HEK293 (cell line): ENCODE results near the gene KIF12.

ENCODE experiments used
- CTCF ChIA-PET: fragments of 350-600 bp; formaldehyde crosslinking; extraction: SDS; loops from one replicate; lab custom pipeline; 2021; ENCODE audit warnings: antibody characterized with exemption; lab: Yijun Ruan, JAX
- POLR2A ChIA-PET: fragments of 300-600 bp; formaldehyde crosslinking; extraction: SDS; loops from one replicate; lab custom pipeline; 2020; ENCODE audit warnings: antibody characterized with exemption, inconsistent platforms; lab: Yijun Ruan, JAX
- H3K27ac ChIP-seq: fragments of 200-500 bp; sonication (Bioruptor generic); 2 replicates; pipeline ENCODE4 v1.5.1; 2014; ENCODE audit warnings: low read depth, low read length, control low read depth, inconsistent platforms; ENCODE audit errors: extremely low read depth
- H3K36me3 ChIP-seq, 2 experiments: fragments of 200-500 bp in 1 of 2; sonication (Bioruptor generic) in 1 of 2; 1 replicate in 1 of 2; 2 replicates in 1 of 2; pipeline ENCODE4 v1.5.1; 2014 to 2017; ENCODE audit warnings: inconsistent platforms in 2 of 2, low read length in 2 of 2; ENCODE audit not compliant: control insufficient read depth in 2 of 2, insufficient read depth in 1 of 2
- H3K4me1 ChIP-seq: fragments of 200-500 bp; sonication (Bioruptor generic); 2 replicates; pipeline ENCODE4 v1.5.1; 2014; ENCODE audit warnings: mild to moderate bottlenecking, low read length, inconsistent platforms; ENCODE audit not compliant: control insufficient read depth, insufficient read depth
- H3K4me3 ChIP-seq: 2 replicates; pipeline ENCODE4 v1.5.1; 2011; ENCODE audit warnings: low read depth, mild to moderate bottlenecking, control low read depth, low read length, moderate library complexity
- H3K9me3 ChIP-seq: fragments of 200-500 bp; sonication (Bioruptor generic); 2 replicates; pipeline ENCODE4 v1.5.1; 2014; ENCODE audit warnings: low read depth, low read length, inconsistent platforms; ENCODE audit not compliant: control insufficient read depth, insufficient read depth
- IKZF3 ChIP-seq: fragments of 450-650 bp; IDR thresholded peaks from 2 replicates; pipeline ENCODE4 v1.5.0; 2018; ENCODE audit warnings: missing biosample characterization, mild to moderate bottlenecking, missing genetic modification characterization, moderate library complexity
- KLF10 ChIP-seq: fragments of 450-650 bp; IDR thresholded peaks from 2 replicates; pipeline ENCODE4 v1.5.1; 2018; ENCODE audit warnings: missing biosample characterization, mild to moderate bottlenecking, missing genetic modification characterization
- KLF9 ChIP-seq: fragments of 450-650 bp; formaldehyde crosslinking; IDR thresholded peaks from 2 replicates; pipeline ENCODE4 v1.5.1; 2016; ENCODE audit warnings: missing biosample characterization, missing genetic modification characterization, low read depth
- OSR2 ChIP-seq: fragments of 450-650 bp; formaldehyde crosslinking; IDR thresholded peaks from 2 replicates; pipeline ENCODE4 v1.5.1; 2016; ENCODE audit warnings: missing biosample characterization, missing genetic modification characterization
- PBX3 ChIP-seq: sonication (generic); formaldehyde crosslinking; IDR thresholded peaks from 2 replicates; pipeline ENCODE4 v1.8.1; 2022; ENCODE audit warnings: mild to moderate bottlenecking, moderate library complexity, missing genetic modification reagents
- PRDM2 ChIP-seq: fragments of 450-650 bp; formaldehyde crosslinking; IDR thresholded peaks from 2 replicates; pipeline ENCODE4 v1.5.1; 2016; ENCODE audit warnings: missing biosample characterization, missing genetic modification characterization, borderline replicate concordance
- REPIN1 ChIP-seq: fragments of 450-650 bp; formaldehyde crosslinking; IDR thresholded peaks from 2 replicates; pipeline ENCODE4 v1.5.1; 2017; ENCODE audit warnings: missing biosample characterization, missing genetic modification characterization, low read depth
- SCRT2 ChIP-seq: fragments of 450-650 bp; formaldehyde crosslinking; IDR thresholded peaks from 2 replicates; pipeline ENCODE4 v1.5.1; 2016; ENCODE audit warnings: missing biosample characterization, missing genetic modification characterization
- SP2 ChIP-seq: fragments of 450-650 bp; formaldehyde crosslinking; IDR thresholded peaks from 2 replicates; pipeline ENCODE4 v1.5.1; 2016; ENCODE audit warnings: missing biosample characterization, missing genetic modification characterization
- ZBTB48 ChIP-seq: fragments of 450-650 bp; formaldehyde crosslinking; IDR thresholded peaks from 2 replicates; pipeline ENCODE4 v1.5.1; 2016; ENCODE audit warnings: missing biosample characterization, missing genetic modification characterization
- ZFP37 ChIP-seq: fragments of 450-650 bp; formaldehyde crosslinking; IDR thresholded peaks from 2 replicates; pipeline ENCODE4 v1.5.1; 2016; ENCODE audit warnings: missing biosample characterization, missing genetic modification characterization
- ZNF112 ChIP-seq: fragments of 450-650 bp; formaldehyde crosslinking; IDR thresholded peaks from 2 replicates; pipeline ENCODE4 v1.5.0; 2017; ENCODE audit warnings: missing biosample characterization, missing genetic modification characterization
- ZNF133 ChIP-seq: fragments of 450-650 bp; formaldehyde crosslinking; IDR thresholded peaks from 2 replicates; pipeline ENCODE4 v1.5.1; 2016; ENCODE audit warnings: missing biosample characterization, missing genetic modification characterization
- ZNF175 ChIP-seq: fragments of 450-650 bp; formaldehyde crosslinking; IDR thresholded peaks from 2 replicates; pipeline ENCODE4 v1.5.1; 2016; ENCODE audit warnings: missing biosample characterization, missing genetic modification characterization
- ZNF214 ChIP-seq: fragments of 450-650 bp; formaldehyde crosslinking; IDR thresholded peaks from 2 replicates; pipeline ENCODE4 v1.5.1; 2017; ENCODE audit warnings: missing biosample characterization, mild to moderate bottlenecking, missing genetic modification characterization, borderline replicate concordance
- ZNF280D ChIP-seq: fragments of 450-650 bp; formaldehyde crosslinking; IDR thresholded peaks from 2 replicates; pipeline ENCODE4 v1.5.1; 2016; ENCODE audit warnings: missing biosample characterization, missing genetic modification characterization
- ZNF335 ChIP-seq: fragments of 450-650 bp; formaldehyde crosslinking; conservative IDR thresholded peaks from 2 replicates; pipeline ENCODE4 v1.5.1; 2016; ENCODE audit warnings: missing biosample characterization, missing genetic modification characterization
- ZNF394 ChIP-seq: fragments of 450-650 bp; formaldehyde crosslinking; IDR thresholded peaks from 2 replicates; pipeline ENCODE4 v1.5.1; 2016; ENCODE audit warnings: missing biosample characterization, missing genetic modification characterization, mild to moderate bottlenecking, moderate library complexity, borderline replicate concordance
- ZNF398 ChIP-seq: fragments of 450-650 bp; formaldehyde crosslinking; IDR thresholded peaks from 2 replicates; pipeline ENCODE4 v1.5.1; 2017; ENCODE audit warnings: missing biosample characterization, missing genetic modification characterization
- ZNF404 ChIP-seq: fragments of 450-650 bp; formaldehyde crosslinking; IDR thresholded peaks from 2 replicates; pipeline ENCODE4 v1.5.1; 2017; ENCODE audit warnings: missing biosample characterization, missing genetic modification characterization
- ZNF501 ChIP-seq: fragments of 450-650 bp; formaldehyde crosslinking; IDR thresholded peaks from 2 replicates; pipeline ENCODE4 v1.5.1; 2016; ENCODE audit warnings: missing biosample characterization, missing genetic modification characterization
- ZNF558 ChIP-seq: fragments of 450-650 bp; formaldehyde crosslinking; IDR thresholded peaks from 2 replicates; pipeline ENCODE4 v1.5.1; 2016; ENCODE audit warnings: missing biosample characterization, missing genetic modification characterization
- ZNF623 ChIP-seq: fragments of 450-650 bp; formaldehyde crosslinking; IDR thresholded peaks from 2 replicates; pipeline ENCODE4 v1.5.1; 2016; ENCODE audit warnings: missing biosample characterization, missing genetic modification characterization
- ZNF660 ChIP-seq: fragments of 450-650 bp; IDR thresholded peaks from 2 replicates; pipeline ENCODE4 v1.5.1; 2018; ENCODE audit warnings: missing biosample characterization, mild to moderate bottlenecking, missing genetic modification characterization
- ZNF677 ChIP-seq: fragments of 450-650 bp; IDR thresholded peaks from 2 replicates; pipeline ENCODE4 v1.5.0; 2018; ENCODE audit warnings: missing biosample characterization, mild to moderate bottlenecking, missing genetic modification characterization, moderate library complexity
- ZNF76 ChIP-seq: fragments of 450-650 bp; formaldehyde crosslinking; IDR thresholded peaks from 2 replicates; pipeline ENCODE4; 2016; ENCODE audit warnings: low read depth, missing biosample characterization, missing genetic modification characterization, borderline replicate concordance
- ZNF830 ChIP-seq: fragments of 450-650 bp; IDR thresholded peaks from 2 replicates; pipeline ENCODE4 v1.5.0; 2018; ENCODE audit warnings: missing biosample characterization, missing genetic modification characterization, low read depth, mild to moderate bottlenecking, moderate library complexity

The KIF12 gene

GRCh38 chr9:114130624-114131277, 31.7 kb upstream of the KIF12 start (continued):
- TF ChIP-seq ZNF175 (no peak), PRDM2 (tag by site-specific recombination) (no peak), ZNF112 (tag by site-specific recombination) (no peak), ZNF280D (no peak), PBX3 (CRISPR knock-in tag) (no peak), ZNF660 (tag by site-specific recombination) (no peak), ZNF501 (tag by site-specific recombination) (no peak), IKZF3 (no peak), ZBTB48 (tag by site-specific recombination) (no peak)
- TF ChIP-seq, all 188 proteins: peak for 0

- no peaks in the 10 kb centered on the region for H3K36me3 ChIP-seq
- TF ChIP-seq ZNF394 (no peak), ZNF623 (tag by site-specific recombination) (no peak), ZNF404 (no peak), ZNF830 (no peak), ZFP37 (tag by site-specific recombination) (no peak), KLF9 (tag by site-specific recombination) (no peak), OSR2 (tag by site-specific recombination) (no peak), SP2 (no peak), ZNF335 (tag by site-specific recombination) (no peak), KLF10 (no peak), SCRT2 (tag by site-specific recombination) (no peak), ZNF76 (tag by site-specific recombination) (no peak), ZNF558 (no peak), ZNF214 (tag by site-specific recombination) (no peak), ZNF677 (tag by site-specific recombination) (no peak), ZNF398 (tag by site-specific recombination) (no peak), ZNF133 (tag by site-specific recombination) (no peak), REPIN1 (no peak)
These were observed 31.0 kb upstream of the KIF12 start for GRCh38 chr9:114130141-114130540.

More at GRCh38 chr9:114130141-114130540, 31.0 kb upstream of the KIF12 start:
- POLR2A ChIA-PET: no interaction called here
- Histone ChIP-seq H3K4me3 (no peak overlapping the region), H3K4me1 (no peaks in the 10 kb centered on the region), H3K27ac (no peak overlapping the region), H3K9me3 (no peaks in the 10 kb centered on the region)
- CTCF ChIA-PET: interaction anchor here (0.6 kb wide), 1 partner anchor 211 kb away, joined by 3 read pairs; no protein-coding TSS in a partner anchor
